GM12878 (cell line): Measurements from ENCODE around the gene MAB21L4.

Experiments used
- CREM ChIP-seq: IDR thresholded peaks from 2 replicates; pipeline ENCODE4 v1.6.1; 2014; ENCODE audit warnings: antibody characterized with exemption, low read depth
- EP300 ChIP-seq, 2 experiments: fragments of 150-350 bp in 1 of 2; IDR thresholded peaks; 2 replicates each; pipeline ENCODE4 v1.6.1; 2011 to 2012; ENCODE audit warnings: low read depth in 2 of 2, low read length in 2 of 2, borderline replicate concordance in 1 of 2, improper control_type of control experiment in 1 of 2, inconsistent platforms in 1 of 2; ENCODE audit not compliant: control insufficient read depth in 1 of 2
- SRF ChIP-seq, 2 experiments: IDR thresholded peaks; 2 replicates each; pipeline ENCODE4 v1.6.1; 2011; ENCODE audit warnings: low read depth in 2 of 2, low read length in 2 of 2, mild to moderate bottlenecking in 1 of 2, moderate library complexity in 1 of 2
- TF ChIP-seq, protein P1 (sequence below): IDR thresholded peaks from 2 replicates; pipeline ENCODE4 v1.6.1; 2012; ENCODE audit warnings: mild to moderate bottlenecking, low read depth, low read length

DNA sequence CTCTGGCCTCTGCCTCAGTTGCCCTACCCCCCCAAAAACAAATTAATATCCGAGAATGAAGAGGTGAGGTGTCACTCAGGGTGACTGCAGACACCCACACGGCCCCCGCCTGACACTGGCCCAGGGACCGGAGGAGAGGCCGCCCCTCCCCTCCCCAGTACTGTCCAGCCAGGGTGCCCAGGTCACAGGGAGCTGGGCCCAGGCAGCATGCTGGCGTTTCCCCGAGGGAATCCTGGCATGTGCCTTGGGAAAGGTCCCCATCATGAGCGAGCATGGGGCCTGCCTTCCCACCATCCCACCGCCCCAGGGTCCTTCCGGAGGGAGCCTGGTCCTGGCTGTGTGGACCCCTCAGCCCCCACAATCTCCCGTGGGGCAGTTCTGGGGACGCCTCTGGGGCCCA is 3.0 kb downstream of the MAB21L4 start:
- TF ChIP-seq, protein P1, sequence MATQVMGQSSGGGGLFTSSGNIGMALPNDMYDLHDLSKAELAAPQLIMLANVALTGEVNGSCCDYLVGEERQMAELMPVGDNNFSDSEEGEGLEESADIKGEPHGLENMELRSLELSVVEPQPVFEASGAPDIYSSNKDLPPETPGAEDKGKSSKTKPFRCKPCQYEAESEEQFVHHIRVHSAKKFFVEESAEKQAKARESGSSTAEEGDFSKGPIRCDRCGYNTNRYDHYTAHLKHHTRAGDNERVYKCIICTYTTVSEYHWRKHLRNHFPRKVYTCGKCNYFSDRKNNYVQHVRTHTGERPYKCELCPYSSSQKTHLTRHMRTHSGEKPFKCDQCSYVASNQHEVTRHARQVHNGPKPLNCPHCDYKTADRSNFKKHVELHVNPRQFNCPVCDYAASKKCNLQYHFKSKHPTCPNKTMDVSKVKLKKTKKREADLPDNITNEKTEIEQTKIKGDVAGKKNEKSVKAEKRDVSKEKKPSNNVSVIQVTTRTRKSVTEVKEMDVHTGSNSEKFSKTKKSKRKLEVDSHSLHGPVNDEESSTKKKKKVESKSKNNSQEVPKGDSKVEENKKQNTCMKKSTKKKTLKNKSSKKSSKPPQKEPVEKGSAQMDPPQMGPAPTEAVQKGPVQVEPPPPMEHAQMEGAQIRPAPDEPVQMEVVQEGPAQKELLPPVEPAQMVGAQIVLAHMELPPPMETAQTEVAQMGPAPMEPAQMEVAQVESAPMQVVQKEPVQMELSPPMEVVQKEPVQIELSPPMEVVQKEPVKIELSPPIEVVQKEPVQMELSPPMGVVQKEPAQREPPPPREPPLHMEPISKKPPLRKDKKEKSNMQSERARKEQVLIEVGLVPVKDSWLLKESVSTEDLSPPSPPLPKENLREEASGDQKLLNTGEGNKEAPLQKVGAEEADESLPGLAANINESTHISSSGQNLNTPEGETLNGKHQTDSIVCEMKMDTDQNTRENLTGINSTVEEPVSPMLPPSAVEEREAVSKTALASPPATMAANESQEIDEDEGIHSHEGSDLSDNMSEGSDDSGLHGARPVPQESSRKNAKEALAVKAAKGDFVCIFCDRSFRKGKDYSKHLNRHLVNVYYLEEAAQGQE: no peak
- TF ChIP-seq CREM: no peak
- TF ChIP-seq SRF (IDR thresholded peaks at IDR 0.05; ENCODE audit: low read depth in 2 of 2, low read length in 2 of 2): no peak
- TF ChIP-seq EP300 (IDR thresholded peaks at IDR 0.05; ENCODE audit: borderline replicate concordance in 1 of 2, control insufficient read depth in 1 of 2, low read depth in 2 of 2, low read length in 2 of 2): no peak
